HG03139 (cell line): ENCODE measurements around the gene QSOX2.

Experiments
- ATAC-seq: cut with Tn5 transposase; IDR thresholded peaks from one replicate; pipeline ENCODE4 v1.9.1; 2021; ENCODE audit not compliant: unreplicated experiment

Gene QSOX2

DNA sequence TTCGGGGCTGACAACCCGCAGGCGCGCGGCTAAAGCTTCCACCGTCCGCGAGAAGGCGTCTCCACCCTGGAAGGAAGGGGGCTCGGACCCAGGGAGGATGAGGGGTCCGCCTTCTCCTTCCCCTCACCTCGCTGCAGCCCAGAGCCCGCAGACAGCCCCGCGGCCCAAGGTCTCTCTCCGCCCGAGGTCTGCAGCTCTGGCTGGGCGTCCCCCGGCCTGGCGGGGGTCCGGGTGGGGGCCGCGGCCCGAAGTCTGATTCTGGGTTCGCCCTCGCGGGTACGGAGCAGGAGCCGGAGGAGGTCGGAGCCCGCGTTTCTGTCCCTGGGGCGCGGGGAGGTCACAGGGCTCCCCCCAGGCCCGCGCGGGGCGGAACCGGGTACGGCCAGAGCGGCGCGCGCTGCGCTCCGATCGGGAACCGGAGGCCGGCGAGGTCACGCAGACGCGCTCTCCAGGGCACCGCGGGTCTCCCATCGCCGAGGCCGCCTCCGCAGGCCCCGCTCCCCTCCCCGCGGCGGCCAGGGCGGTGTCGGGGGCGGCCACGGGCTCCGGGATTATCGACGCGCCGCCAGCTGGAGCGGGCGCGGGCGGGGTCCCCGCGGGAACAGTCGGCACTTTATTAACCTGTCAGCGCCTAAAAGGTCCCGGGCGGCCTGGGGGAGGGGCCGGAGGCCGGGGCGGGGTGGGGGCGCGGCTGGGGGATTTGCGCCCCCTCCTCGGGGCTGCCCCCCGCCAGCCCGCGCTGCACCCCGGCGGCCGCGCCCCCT, 52.3 kb downstream of the QSOX2 start:
- ATAC-seq, result no peak

DNA sequence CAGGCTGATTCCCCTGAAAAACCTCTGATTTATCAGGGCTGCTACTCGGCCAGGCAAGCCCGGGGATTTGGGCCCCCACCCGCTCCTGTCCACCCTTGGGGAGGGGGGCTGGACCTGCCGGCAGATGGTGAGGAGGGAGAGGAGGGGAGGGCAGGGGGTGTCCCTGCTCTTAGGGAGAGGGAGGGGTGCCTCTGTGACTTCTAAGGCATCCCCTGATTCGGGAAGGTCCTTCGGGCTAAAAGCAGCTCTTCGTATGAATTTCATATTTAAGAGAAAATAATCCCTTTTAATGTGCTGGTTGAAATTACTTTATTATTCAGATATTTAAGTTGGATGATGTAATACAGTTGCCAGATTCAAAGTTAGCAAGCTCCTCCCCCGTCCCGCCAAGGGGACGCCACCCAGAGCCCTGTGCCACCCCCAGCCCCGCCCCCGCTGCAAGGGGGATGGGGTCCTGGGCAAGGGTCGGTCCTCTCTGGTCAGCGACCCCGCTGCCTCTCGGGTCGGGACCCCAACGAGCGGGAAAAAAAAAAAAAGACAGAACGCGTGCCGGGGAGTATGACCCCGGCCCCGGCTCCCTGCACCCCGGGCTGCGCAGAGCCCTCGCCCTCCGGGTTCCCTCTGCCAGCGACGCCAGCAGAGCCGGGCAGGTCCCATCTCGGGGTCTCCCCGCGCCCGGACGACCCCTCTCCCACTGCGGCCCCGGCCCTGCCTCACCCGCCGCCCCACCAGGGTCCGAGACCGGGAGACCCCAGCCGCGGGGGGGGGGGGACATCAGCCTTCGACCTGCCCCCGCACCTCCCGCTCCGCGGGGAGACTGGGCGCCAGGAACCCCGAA, 53.1 kb downstream of the QSOX2 start:
- ATAC-seq, result no peak

DNA sequence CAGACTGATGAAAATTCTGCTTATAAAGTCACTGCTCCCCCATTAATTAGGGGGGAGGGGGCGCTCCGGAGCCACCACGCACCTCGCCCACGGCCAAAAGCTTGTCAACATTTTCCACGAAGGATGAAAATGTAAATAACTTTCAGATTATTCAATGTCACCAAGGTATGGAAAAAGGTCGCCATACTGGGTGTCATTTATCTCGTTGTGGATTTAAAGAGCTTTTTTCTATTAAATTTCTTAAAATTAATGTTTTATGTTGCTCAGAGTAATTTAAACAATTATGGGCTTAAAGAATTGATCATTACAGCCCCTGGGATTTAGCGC, 53.7 kb downstream of the QSOX2 start:
- no peak for ATAC-seq

DNA sequence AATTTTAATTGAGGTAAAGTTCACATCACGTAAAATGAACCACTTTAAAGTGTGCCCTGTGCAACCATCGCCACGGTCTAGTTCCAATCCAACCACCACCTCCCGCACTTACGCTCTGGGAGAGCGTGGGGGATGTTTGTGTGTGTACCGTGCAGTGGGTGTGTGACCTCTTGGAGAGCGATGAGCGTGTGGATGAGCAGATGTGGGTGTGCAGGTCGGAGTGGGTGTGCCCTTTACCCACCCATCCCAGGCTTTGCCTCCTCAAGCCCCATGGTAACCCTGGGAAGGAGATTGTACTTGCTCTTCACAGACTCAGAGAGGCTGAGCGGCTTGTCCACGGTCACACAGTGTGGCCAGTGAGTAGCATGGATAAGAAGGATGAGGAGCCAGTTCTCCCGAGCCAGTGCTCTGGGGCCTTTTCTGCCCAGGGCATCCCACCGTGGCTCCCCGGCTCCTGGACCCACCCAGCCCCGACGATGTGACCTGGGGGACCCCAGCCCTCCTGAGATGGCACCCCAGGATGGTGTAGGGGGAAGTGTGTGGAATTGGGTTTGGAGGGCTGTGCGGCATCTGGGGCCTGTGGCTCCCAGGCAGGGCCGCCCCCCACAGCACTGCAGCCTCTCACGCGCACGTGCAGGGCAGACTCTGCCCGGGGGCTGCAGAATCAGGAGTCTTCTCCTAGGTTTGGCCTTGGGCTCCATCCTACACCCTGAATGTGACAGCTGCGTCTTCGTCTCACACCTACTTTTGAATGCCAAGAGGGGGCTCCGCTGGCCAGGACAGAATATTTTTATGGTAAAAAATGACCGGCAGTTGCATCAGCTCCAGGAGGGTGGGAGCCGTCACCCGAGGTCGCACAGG, 54.3 kb downstream of the QSOX2 start:
- no peak for ATAC-seq

DNA sequence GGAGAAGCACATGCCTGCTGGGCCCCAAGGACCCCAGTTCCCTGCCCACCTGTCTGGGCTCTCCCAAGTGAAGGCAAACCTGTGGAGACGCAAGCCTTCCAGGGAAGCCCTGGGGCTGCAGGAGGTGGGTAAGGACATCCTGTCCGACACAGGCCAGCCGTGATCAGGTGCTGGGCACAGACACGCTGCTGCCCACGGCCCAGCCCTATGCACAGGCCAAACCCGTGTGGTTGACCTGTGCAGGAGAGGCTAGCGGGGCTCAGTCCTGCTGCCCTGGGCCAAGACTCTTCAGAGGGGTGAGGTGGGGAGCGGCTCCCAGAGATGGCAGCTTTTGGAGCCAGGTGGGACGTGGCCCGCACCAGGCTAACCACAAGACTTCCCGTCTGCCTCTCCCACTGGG, 55.0 kb downstream of the QSOX2 start:
- no peak for ATAC-seq

DNA sequence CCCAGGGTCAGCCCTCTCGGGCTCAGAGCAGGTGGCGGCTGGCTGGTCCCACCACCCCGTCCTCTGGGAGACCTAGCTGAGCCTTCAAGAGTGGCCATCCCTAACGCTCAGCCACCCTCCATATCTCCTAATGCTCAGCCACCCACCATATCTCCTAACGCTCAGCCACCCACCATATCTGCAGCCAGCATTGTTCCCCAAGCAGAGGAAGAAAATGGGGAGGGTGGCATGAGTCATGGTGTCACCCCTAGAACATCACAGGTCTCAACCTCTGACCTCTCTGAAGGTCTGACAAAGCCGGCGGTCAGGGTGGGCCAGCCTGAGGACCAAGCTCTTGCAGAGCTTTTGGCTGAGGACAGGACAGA, 55.4 kb downstream of the QSOX2 start:
- ATAC-seq, result no peak

DNA sequence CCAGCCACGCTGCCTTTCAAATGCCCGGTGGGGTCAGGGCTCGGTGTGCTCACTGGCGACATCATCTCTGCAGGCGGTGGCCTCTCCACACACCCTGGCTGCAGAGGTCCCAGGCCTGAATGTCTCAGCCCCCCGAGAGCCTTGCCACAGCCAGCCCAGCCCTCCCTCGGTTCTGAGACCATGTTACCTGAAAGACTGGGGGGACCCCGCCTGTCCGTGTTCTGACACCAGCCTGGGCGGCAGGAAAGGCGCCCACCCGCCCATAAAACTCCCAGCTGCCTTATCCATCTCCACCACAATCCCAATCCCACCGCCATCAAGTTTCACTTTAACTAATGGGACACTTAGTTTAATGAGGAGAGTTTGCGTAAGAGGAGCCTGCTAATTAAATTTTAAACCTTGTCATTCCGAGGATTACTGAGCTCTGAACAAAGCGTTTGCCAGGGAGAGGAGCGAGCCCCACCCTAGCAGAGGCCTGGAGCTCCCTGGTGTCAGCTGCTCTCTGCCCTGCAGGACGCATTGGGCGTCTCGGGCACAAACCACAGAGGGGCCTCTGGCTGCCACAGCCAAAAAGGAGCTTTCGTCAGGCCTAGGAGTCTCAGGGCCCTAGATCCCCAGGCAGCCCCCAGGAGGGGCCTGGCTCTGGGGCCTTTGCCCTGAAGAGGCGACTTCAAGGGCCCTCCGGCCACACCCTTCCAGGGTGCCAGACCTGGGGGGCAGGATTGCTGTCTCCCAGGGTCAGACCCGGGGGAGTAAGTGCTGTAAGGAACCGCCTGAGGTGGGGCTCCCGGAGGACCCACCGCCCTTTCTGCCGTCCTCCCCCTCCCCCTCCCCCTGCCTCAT, 56.0 kb downstream of the QSOX2 start:
- ATAC-seq, result no peak

DNA sequence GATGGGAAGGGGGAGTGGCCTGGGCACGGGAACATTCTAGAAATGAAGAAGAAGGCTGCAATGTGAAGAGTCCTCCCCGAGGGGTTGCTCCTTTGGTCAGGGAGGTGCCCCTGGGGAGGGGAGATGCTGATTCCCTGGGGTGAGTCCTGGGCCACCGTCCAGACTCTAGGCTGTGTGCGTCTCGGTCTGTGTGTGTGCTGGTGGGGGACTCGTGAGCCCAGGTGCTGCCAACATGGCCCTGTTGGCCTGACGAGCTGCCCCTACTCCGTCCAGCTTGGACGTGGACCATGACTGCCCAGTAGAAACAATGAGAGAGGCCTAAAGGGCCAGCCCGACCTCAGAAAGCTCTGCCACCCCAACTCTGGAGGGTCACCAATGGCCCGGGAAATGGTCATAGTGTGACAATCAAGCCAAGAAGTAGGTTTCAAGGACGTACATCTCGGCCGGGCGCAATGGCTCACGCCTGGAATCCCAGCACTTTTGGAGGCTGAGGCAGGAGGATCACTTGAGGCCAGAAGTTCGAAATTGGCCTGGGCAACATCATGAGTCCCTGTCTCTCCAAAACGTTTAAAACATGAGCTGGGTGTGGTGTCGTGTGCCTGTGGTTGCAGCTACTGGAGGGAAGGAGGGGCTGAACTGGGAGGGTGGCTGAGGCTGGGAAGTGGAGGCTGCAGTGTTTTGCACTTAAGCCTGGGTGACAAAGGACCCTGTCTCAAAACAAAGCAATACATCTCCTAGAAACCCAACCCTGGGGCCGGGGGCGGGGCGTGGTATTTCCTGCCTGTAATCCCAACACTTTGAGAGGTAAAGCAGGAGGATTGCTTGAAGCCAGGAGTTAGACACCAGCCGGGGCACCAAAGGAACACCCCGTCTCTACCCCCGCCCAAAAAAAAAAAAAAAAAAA, 57.7 kb downstream of the QSOX2 start:
- no peak for ATAC-seq

DNA sequence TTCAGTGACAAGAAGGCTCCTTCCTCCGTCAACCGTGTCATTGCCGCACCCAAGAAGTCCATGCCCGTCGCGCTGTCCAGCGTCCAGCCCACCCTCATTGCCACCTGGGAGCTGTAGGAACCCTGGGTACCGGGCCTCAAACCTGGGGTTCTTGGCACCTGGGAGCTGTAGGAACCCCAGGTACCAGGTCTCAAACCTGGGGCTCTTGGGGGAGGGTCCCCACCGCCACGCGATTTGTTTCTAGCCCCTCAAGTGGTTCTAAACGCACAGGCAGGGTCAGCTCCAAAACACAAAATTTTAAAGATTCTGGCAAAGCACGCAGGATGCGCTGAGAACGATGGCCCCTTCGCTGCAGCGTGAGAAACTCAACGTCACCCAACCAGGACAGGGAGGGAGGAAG, 58.4 kb downstream of the QSOX2 start:
- ATAC-seq, result no peak

DNA sequence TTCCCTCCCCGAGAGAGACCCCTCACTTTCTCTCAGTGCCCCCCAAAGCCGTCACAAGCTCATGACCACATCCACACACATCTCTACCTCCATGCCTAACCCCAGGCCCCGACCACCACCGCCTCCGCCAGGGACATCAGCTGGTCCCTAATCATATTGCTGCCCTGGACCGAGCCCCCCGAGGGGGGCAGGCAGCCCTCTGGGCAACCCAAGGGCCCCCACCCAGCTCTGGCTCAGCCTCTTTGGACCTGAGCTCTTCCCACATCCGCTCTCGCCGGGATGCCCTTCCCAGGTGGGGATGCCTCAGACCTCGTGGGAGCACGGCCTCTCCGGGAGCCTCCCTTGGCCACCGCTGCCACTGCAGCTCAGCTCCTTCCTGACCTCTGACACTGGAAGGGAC, 59.2 kb downstream of the QSOX2 start:
- no peak for ATAC-seq

DNA sequence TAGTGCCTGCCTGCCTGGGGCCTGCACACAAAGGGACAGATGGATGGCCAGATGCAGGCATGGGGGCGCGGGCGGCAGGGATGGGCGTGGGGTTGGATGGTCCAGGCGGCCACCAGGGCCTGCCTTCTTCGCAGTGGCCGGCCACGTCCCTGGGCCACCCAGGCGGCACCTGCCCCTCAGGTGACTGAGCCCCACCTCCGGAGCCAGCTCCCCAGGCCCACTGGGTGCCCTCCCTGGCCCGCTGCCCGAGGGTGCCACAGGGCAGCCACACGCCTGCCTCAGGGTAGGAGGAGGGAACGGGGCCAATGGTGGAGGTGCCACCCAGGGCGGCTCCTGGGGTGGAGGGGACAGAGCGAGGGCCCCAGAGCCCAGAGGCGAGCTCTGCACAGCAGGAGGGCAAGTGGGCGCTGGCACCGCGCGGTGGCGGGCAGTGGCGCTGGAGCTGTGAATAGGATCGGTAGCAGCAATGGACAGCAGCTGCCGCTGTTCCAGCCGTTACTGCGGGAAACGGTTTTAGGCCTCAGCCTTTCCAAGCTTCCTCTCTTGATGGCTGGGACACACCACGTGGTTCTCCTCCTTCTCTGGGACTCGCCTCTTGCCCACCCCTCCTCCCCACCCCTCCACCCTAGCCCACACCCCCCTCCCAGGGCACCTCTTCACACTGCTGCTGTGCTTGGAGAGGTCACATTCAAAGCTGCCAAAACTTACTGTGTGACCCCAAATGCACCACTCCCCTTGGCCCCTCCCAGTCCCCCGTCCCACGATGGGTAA, 59.8 kb downstream of the QSOX2 start:
- no peak for ATAC-seq

DNA sequence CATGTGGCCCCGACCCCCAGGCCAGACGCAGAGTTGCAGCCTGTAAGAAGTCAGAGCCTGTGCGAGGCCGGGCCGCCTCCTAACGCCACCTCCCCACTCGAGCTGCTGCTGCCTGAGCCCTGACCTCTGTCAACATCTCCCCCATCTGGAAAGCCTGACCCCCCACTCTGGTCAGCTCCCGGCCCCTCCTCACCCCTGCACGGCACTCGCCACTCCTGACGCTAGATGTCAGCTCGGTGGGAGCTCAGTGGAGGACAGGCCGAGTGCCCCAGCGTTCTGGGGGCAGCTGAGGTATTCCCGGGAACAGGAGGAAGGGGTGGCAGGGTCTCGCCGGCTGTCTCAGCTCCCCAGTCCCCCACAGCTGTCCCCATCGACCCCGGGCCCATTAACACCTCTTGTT, 60.5 kb downstream of the QSOX2 start:
- no peak for ATAC-seq

DNA sequence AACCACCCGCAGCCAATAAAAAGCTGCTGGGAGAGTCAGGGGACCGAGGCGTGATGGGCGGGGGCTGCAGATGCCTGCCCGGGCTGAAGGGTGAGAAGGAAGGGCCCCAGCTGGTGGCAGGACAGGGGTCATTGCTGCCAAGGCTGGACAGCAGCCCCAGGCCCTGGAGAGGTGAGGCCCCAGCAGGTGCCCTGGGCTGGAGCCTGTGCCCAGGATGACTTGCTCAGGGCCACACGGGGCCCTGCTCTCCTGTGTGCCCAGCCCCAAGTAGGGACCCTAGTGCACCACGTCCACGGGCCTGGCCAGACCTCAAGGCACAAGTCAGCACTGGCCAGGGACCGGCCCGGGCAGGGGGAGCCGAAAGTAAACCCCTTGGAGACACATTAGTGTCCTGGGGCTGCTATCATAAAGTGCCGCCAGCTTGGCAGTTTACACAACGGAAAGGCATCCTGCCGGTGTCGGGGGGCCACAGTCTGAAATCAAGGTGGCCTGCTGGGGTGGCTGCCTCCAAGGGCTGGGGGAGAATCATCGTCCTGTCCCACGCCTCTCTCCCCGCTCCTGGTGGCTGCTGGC, 62.7 kb downstream of the QSOX2 start:
- ATAC-seq, result no peak

DNA sequence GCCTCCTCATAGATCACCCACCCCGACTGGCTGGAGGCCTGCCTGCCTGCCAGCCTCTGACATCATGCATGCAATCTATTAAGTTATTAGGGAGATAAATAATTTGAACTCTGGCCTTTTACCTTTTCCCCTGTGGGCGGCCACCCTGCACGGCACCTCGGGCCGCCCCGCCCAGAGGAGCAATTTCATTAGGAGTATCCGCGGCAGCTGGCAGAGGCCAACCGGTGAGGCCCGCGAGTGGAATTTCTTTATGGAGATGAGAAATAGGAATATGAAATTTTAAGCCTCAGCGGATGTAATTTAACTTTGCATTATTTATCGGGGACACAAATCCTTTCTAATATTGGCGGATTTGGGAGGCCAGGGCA, 63.2 kb downstream of the QSOX2 start:
- ATAC-seq, result no peak

DNA sequence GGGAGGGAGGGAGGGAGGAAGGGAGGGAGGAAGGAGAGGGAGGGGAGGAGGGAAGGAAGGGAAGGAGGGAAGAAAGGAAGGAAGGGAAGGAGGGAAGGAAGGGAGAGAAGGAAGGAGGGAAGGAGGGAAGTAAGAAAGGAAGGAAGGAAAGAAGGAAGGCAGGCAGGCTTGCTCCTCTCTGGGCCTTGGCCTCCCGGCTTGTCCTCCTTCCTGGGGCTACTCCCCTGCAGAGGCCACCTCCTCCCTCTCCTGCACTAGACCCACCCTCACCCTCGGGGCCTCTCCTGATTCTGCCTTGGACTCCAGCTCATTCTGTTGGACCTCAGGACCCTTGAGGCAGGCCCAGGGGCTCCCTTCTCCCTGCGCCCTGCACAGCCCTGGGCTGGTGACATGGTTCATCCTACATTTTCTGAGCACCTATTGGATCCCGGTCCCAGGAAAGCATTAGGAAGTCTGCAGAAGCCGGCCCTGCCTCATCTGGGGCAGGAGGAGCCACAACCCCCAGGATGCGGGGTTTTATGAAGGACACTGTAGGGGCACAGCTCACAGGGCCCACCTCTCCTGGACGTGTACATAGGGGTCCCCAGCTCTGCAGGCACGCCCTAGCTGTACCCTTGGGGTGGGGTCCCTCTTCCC, 63.7 kb downstream of the QSOX2 start:
- no peak for ATAC-seq

DNA sequence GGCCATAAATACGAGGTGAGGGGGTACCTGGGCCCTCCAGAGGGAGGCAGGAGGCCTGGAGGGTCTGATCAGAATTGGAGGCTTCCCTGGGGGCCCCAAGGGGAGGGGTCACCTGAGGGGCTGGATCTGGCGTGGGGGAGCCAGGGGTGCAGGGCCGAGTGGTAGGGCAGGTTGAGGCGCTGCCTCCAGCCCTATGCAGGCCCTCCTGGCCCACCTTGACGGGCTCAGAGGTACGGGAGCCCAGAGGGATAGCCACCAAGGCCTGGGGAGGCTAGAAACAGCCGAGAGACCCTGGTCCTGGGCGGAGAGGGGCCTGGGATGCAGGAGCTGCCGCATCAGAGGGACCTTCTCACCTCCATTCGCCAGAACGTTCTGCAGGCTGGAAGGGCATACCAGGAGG, 65.0 kb downstream of the QSOX2 start:
- no peak for ATAC-seq

DNA sequence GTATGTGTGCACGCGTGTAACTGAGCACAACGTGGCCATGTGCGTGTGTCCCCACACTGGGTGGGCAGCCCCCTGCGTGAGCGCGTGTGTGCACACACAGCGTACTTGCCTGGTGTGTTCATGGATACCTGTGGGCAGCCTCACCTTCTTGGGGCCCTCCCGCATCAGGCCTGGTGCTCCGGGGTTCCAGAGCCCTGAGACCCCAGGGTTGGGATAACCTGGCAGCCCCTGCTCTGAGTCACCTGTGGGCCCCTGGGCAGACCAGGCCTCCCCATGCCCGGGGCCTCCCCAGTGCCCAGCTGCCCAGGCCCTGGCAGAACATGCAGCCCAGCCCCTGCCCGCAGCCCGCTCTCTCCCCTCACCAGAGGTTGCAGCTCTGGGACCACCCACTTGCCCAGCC, 65.9 kb downstream of the QSOX2 start:
- ATAC-seq, result no peak

DNA sequence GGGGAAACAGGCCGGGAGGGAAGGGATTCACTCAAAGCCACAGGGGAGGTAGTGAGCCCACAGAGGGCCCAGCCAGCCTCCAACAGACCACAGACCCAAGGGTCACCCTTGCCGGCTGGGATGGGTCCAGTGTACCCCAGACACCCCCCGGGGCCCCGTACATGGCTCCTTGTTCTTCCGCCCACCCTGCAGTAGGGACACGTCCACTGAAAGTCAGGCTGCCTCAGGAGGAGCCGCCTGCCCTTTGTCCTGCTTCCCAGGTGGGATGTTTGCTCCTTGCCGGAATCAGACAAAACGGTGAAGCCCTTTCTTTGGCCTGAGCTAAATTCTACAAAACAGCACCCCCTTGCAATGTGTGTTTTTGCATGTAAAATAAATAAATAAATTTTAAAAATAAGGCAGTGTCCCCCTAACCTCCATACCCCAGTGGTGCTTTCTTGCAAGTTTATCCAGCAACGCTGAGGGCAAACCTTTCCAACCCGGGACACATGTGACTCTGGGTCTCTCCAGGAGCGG, 66.5 kb downstream of the QSOX2 start:
- ATAC-seq, result no peak
